IPS-20b (cell line): ENCODE results near the gene CDYL.
A peak's percentile ranks its signal among the peaks of the same experiment; 100 is the strongest.
"Not testable (repeated sequence)": the region's sequence is repeated elsewhere in the genome, so short reads cannot be mapped to it uniquely, and the experiment has no call there.

ENCODE experiments used
- H3K27ac ChIP-seq: one replicate; pipeline ENCODE4 v1.5.1; 2013; ENCODE audit warnings: low read length
- H3K27me3 ChIP-seq: 2 replicates; pipeline ENCODE4 v1.6.1; 2013; ENCODE audit warnings: mild to moderate bottlenecking, low read length, inconsistent platforms; ENCODE audit not compliant: insufficient read depth
- H3K36me3 ChIP-seq: 2 replicates; pipeline ENCODE4 v1.6.1; 2013; ENCODE audit warnings: low read depth, mild to moderate bottlenecking, inconsistent platforms, low read length, moderate library complexity; ENCODE audit not compliant: insufficient read depth
- H3K4me1 ChIP-seq: 2 replicates; pipeline ENCODE4 v1.6.1; 2013; ENCODE audit warnings: mild to moderate bottlenecking, control low read depth, inconsistent platforms, low read length, moderate library complexity; ENCODE audit not compliant: insufficient read depth
- H3K4me3 ChIP-seq: 2 replicates; pipeline ENCODE4 v1.5.1; 2013; ENCODE audit warnings: mild to moderate bottlenecking, low read length, inconsistent platforms
- H3K9ac ChIP-seq: 2 replicates; pipeline ENCODE4 v1.6.1; 2013; ENCODE audit warnings: low read depth, mild to moderate bottlenecking, inconsistent platforms, low read length, moderate library complexity
- H3K9me3 ChIP-seq: 2 replicates; pipeline ENCODE4 v1.6.1; 2013; ENCODE audit warnings: mild to moderate bottlenecking, low read depth, low read length, inconsistent platforms; ENCODE audit not compliant: insufficient read depth

The CDYL gene

GRCh38 chr6:5005038-5005433 is 228.8 kb downstream of the CDYL start:
- H3K27ac ChIP-seq = not testable (repeated sequence)

More at GRCh38 chr6:5005038-5005433, 228.8 kb downstream of the CDYL start:
- 0 out of 2 replicates have a peak overlapping the region, but pooled peaks have one; percentile 97 for H3K4me3 ChIP-seq
- H3K36me3 ChIP-seq = peaks cover 12% of the 10 kb centered on the region
- not testable (repeated sequence) for H3K9ac ChIP-seq, H3K27me3 ChIP-seq, H3K9me3 ChIP-seq, H3K4me1 ChIP-seq
